Adipocyte (in vitro differentiated cells): ENCODE results near the gene ADD2.
"Not testable (repeated sequence)": the region's sequence is repeated elsewhere in the genome, so short reads cannot be mapped to it uniquely, and the experiment has no call there.

Source experiments
- DNase-seq: peaks from one replicate; pipeline ENCODE4 v3.0.0-alpha.2; 2015; ENCODE audit warnings: low read depth
- H3K27me3 ChIP-seq: replicated peaks from 2 replicates; pipeline ENCODE4 v1.7.0; 2013; ENCODE audit warnings: mild to moderate bottlenecking, low read length, moderate library complexity; ENCODE audit not compliant: control insufficient read depth, insufficient read depth
- H3K36me3 ChIP-seq: 2 replicates; pipeline ENCODE4 v1.7.0; 2013; ENCODE audit warnings: low read length, mild to moderate bottlenecking, moderate library complexity; ENCODE audit not compliant: control insufficient read depth, insufficient read depth, severe bottlenecking
- H3K4me1 ChIP-seq: 2 replicates; pipeline ENCODE4 v1.7.0; 2013; ENCODE audit warnings: mild to moderate bottlenecking, low read length, moderate library complexity; ENCODE audit not compliant: control insufficient read depth, insufficient read depth
- H3K4me3 ChIP-seq: 2 replicates; pipeline ENCODE4 v1.7.0; 2013; ENCODE audit warnings: mild to moderate bottlenecking, low read length, moderate library complexity
- H3K9ac ChIP-seq: 2 replicates; pipeline ENCODE4 v1.7.0; 2013; ENCODE audit warnings: mild to moderate bottlenecking, low read length, moderate library complexity
- H3K9me3 ChIP-seq: 2 replicates; pipeline ENCODE4 v1.7.0; 2013; ENCODE audit warnings: mild to moderate bottlenecking, low read length, moderate library complexity; ENCODE audit not compliant: control insufficient read depth

The ADD2 gene

DNA sequence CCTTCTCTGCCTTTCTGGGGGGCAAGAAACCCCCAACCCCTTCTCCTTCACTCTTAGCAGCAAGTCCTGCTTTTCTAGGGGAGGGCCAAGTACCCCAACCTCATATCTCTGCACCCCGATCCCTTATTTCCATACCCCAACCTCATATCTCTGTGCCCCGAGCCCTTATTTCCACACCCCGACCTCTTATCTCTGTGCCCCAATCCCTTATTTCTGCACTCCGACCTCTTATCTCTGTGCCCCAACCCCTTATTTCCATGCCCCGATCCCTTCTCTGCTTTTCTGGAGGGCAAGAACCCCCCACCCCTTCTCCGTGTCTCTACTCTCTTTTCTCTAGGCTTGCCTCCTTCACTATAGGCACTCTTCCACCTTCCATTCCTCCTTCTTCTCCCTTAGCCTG lies 146.5 kb downstream of the ADD2 start:
- H3K27me3 ChIP-seq: peaks cover 20% of the 10 kb centered on the region
- not testable (repeated sequence) for H3K4me3 ChIP-seq, H3K9me3 ChIP-seq

DNA sequence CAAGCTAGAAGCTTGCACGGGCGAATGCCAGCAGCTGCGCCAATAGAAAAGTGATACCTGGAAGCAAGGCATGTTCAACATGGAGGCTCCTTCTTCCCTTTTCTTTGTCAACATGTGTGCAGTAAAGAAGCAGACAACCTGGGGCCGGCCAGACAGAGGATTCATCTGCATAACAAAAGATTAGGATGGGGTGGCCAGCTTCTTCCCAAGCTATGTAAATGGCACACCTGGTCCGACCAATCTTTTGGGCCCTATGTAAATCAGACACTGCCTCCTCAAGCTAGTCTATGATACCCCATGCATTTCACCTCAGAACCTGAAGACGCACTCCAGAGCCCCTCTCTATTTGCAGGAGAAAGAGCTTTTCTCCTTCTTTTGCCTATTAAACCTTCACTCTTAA lies 148.0 kb downstream of the ADD2 start:
- Histone ChIP-seq H3K4me3 (no peak overlapping the region), H3K36me3 (no peaks in the 10 kb centered on the region), H3K9ac (no peak overlapping the region), H3K27me3 (peaks cover 22% of the 10 kb centered on the region), H3K9me3 (no peaks in the 10 kb centered on the region), H3K4me1 (no peaks in the 10 kb centered on the region)
- no peak for DNase-seq

More for the DNA sequence above, 146.5 kb downstream of the ADD2 start:
- DNase-seq, H3K9ac ChIP-seq, H3K4me1 ChIP-seq, H3K36me3 ChIP-seq: not testable (repeated sequence)

DNA sequence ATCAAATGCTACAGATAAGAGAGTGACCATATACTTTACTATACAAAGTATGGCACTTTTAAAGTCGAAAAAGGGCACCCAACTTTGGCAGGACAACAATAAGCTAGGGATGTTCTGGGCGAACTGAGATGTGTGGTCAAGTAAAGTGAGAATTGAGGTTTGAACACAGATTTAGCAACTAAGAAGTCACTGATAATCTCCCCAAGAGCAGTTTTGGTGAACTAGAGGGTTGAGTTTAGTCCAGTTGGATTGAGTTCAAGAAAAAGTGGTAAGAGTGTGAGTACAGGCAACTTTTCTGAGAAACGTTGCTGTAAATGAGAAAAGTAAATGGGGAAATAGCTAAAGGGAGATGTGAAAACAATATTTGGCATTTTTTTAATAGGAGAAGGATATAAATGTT lies 148.8 kb downstream of the ADD2 start:
- Histone ChIP-seq H3K9ac (no peak overlapping the region), H3K9me3 (no peaks in the 10 kb centered on the region), H3K27me3 (peaks cover 29% of the 10 kb centered on the region), H3K4me1 (no peaks in the 10 kb centered on the region), H3K4me3 (no peak overlapping the region), H3K36me3 (no peaks in the 10 kb centered on the region)
- no peak for DNase-seq

DNA sequence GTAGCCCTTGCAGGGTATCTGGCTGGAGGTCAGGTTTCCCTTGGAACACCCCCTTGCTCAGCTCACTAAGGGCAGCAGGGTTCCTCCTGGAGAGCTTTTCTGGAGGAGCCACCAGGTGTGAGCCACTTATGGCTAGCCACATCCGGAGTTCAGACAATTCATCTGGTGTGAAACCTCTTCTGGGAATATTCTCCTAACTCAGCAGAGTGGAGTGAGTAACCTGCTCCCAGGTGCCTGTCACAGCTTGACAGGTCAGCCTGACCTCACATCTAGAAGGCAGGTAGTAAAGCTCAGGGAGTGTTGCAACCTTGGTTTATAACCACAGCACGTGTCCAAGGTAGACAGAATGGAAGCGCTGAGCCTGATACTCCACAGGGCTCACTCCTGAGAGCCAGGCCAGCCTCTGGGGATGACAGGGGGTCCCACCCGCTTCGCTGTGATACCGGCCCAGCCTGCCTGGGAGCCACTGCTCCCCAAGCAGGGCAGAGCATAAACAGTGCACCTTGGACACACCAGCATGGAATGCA lies 151.8 kb downstream of the ADD2 start:
- no peak for DNase-seq
- peaks cover 33% of the 10 kb centered on the region for H3K27me3 ChIP-seq

DNA sequence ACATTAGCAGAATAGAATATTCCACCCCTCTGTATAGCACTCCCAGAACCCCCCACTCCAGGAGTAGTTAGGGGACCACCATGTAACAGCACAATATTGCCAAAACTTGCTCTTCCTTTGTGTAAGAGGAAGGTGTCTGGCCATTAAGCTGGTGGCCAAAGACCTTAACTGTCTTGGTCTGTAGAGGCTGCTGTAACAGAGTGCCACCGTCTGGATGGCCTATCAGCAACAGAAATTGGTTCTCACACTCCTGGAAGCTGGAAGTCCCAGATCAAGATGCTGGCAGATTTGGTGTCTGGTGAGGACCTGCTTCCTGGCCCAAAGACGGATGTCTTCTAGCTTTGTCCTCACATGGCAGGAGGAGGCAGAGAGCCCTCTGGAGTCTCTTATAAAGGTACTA lies 152.8 kb downstream of the ADD2 start:
- no peaks in the 10 kb centered on the region for H3K4me1 ChIP-seq
- H3K9ac ChIP-seq: no peak overlapping the region
- no peak for DNase-seq
- H3K27me3 ChIP-seq: peaks cover 42% of the 10 kb centered on the region
- no peaks in the 10 kb centered on the region for H3K36me3 ChIP-seq
- H3K4me3 ChIP-seq: no peak overlapping the region
- H3K9me3 ChIP-seq: no peaks in the 10 kb centered on the region

More for the DNA sequence above, 151.8 kb downstream of the ADD2 start:
- no peak overlapping the region for H3K9ac ChIP-seq
- H3K4me3 ChIP-seq: no peak overlapping the region
- H3K4me1 ChIP-seq: no peaks in the 10 kb centered on the region
- no peaks in the 10 kb centered on the region for H3K36me3 ChIP-seq
- H3K9me3 ChIP-seq: no peaks in the 10 kb centered on the region

DNA sequence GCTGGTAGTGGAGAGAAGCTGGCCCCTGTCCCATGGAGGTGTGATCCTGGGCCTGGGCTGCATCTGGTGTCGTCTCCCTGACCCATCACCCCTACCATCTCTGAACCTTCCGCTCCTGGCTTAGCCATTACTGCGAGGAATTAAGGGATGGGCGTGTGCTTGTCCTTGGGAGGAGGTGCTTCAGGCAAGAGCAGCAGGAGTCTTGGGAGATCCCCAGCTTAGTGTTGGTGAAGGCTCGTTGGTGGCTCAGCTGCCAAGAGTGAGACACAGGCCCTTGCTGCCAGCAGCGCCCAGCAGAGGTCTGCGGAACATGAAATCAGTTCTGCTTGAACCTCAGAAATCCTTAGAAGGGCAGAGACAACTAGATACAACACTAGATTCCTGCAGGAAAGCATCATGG lies 154.5 kb downstream of the ADD2 start:
- no peaks in the 10 kb centered on the region for H3K4me1 ChIP-seq
- H3K9ac ChIP-seq: no peak overlapping the region
- H3K4me3 ChIP-seq: no peak overlapping the region
- no peaks in the 10 kb centered on the region for H3K9me3 ChIP-seq
- H3K36me3 ChIP-seq: no peaks in the 10 kb centered on the region
- peaks cover 38% of the 10 kb centered on the region for H3K27me3 ChIP-seq
- no peak for DNase-seq

DNA sequence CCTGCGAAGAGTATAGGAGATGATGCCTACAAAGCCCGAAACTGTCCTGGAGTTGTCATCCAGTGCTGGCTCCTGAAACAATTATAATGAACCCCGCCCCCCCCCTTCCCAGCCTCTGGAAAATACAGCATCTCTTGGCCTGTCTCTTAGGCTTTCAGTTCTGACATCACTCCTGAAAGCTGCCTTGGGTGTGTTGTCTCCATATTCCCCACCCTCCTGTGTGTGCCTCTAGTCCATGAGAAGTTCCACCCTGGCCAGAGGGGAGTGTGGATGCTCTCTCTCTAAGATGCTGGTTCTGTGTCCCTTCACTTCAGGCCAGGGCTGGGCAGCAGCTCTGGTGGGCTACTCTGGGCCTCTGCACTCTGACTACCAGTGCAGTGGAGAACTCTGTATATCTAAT lies 155.4 kb downstream of the ADD2 start:
- H3K27me3 ChIP-seq: peaks cover 36% of the 10 kb centered on the region
- H3K4me3 ChIP-seq: no peak overlapping the region
- DNase-seq: no peak
- no peak overlapping the region for H3K9ac ChIP-seq
- H3K36me3 ChIP-seq: no peaks in the 10 kb centered on the region
- no peaks in the 10 kb centered on the region for H3K4me1 ChIP-seq
- no peaks in the 10 kb centered on the region for H3K9me3 ChIP-seq

DNA sequence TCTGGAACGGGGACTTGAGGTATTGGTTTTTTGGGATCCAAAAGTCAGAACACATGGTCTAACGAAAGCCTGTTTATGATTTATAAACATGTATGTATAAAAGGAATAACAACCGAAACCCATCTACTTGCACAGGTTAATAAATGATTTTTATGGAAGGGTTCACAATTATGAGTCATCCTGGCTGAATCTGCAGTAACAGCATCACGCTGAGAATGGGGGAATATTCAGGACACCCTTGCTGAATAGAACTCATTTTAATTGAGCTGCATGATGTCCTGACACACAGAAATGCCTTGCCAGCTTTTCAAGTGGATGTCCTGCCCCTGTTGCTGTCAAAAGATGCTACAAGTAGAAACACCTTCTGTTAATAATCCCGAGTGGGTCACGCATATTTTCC lies 159.6 kb downstream of the ADD2 start:
- Histone ChIP-seq H3K9ac (no peak overlapping the region), H3K9me3 (no peaks in the 10 kb centered on the region), H3K27me3 (peaks cover 32% of the 10 kb centered on the region), H3K4me1 (no peaks in the 10 kb centered on the region), H3K36me3 (no peaks in the 10 kb centered on the region), H3K4me3 (no peak overlapping the region)
- no peak for DNase-seq

DNA sequence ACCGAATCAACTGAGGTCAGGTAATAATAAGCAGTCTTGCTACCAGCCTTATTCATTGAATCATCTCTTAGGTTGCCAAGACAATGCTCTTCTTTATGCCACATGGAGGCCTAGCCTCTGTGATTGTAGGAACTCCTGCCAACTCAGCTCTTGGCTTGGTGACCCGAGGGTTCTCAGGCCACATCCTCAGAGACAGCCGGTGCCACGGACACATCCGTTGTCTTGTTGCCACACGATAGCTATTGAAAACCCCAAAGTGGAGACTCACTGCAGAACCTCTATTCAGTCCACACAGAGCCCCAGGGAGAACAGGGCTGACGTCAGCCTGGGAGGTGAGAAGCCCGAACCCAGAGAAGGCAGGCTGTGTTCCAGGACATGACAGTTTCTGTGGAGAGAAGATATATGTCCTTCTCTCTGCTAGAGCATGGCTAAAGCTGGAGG lies 160.9 kb downstream of the ADD2 start:
- no peak for DNase-seq
- no peaks in the 10 kb centered on the region for H3K4me1 ChIP-seq
- H3K9ac ChIP-seq: no peak overlapping the region
- no peak overlapping the region for H3K4me3 ChIP-seq
- H3K9me3 ChIP-seq: no peaks in the 10 kb centered on the region
- peaks cover 29% of the 10 kb centered on the region for H3K27me3 ChIP-seq
- H3K36me3 ChIP-seq: no peaks in the 10 kb centered on the region
